ENCODE measurements around the gene MPST.
A peak's percentile ranks its signal among the peaks of the same experiment; 100 is the strongest.

Gene MPST

DNA sequence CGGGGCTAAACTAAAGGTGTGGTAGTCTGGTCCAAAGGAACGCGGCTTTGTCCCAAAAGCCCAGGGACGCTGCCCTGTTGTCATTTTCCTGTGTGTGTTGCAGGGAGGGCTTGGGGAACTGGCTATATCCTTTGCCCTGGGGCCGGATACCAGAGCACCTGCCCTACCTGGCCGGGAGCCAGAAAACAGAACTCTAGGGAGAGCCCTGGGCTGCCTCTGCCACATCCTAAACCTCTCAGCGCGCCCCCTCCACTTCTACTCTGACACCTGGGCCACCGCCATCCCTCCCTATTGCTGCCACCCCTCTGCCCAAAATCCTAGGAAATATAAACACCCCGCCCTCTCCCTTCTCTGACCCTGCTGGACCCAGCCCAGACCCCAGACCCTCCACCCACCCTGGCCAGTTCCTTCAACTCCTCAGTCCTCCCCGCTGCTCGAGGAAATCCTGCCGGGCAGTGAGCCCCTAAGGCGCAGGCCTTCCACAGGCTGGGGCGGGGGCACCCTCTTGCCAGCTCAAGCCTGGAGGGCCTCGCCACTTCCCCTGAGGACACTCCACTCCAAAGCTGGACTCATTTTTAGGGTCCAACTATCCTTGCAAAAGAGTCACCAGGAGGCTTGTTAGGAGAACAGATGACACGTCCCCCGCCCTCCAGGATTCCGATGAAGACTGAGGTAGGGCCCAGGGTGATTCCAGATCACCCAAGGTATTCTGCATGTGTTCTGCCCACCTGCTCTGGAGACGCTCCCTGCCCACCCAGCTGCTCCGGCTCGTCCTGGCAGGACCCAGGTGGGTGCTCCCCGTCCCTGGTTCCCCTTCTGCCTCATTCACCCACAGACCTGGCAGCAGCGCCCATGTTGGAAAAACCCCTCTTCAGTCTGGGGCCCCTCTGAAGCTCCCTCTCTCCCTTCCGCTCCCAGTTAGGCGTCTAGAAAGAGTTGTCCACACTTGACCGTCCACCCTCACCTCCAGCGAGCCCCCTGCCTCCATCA lies 44.2 kb downstream of the MPST start:
- Histone ChIP-seq H4K20me1 (0 out of 2 replicates have a peak, but pooled peaks cover 5% of the 10 kb centered on the region), H3K4me2 (peak overlapping the region; percentile 72)
- TF ChIP-seq Cebpa-rat (IDR thresholded peaks at IDR 0.05), result no peak

DNA sequence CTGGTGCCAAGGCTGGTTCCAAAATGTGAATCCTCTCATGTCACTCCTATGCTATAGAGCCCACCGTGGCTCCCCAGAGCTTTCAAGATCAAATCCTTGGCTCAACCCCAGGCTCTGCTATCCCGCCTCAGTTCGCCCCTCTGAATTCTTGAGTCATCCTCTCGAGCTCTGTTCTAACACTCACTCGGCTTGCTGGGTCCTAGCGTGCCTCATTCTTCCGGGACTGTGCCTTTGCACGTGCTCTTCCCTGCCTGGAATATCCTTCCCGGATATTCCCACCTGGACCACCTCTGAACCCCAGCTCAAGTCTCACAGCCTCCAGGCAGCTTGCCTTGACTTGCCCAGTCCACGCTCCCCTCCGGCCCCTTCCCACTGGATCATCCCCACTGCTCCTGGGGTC lies 45.0 kb downstream of the MPST start:
- Histone ChIP-seq H3K4me2 (no peak overlapping the region), H3K27me3 (peaks cover 17% of the 10 kb centered on the region), H3K9me3 (no peaks in the 10 kb centered on the region), H3K4me3 (no peak overlapping the region), H3K27ac (no peak overlapping the region), H4K20me1 (0 out of 2 replicates have a peak, but pooled peaks cover 5% of the 10 kb centered on the region), H3K4me1 (peaks cover 44% of the 10 kb centered on the region), H3K9ac (no peak overlapping the region), H3K36me3 (peaks cover 19% of the 10 kb centered on the region)
- no peak for TF ChIP-seq Cebpa-rat (IDR thresholded peaks at IDR 0.05)

More for the DNA sequence above, 44.2 kb downstream of the MPST start:
- H3K27ac ChIP-seq, result peak overlapping the region; percentile 7; the same call in 1 of the 2 replicates
- H3K4me3 ChIP-seq, result no peak overlapping the region
- peaks cover 10% of the 10 kb centered on the region for H3K27me3 ChIP-seq
- no peaks in the 10 kb centered on the region for H3K9me3 ChIP-seq
- peaks cover 28% of the 10 kb centered on the region for H3K36me3 ChIP-seq
- peaks cover 46% of the 10 kb centered on the region for H3K4me1 ChIP-seq
- H3K9ac ChIP-seq, result peak overlapping the region; percentile 34; the same call in 1 of the 2 replicates

GRCh38 chr22:37065180-37065579 lies 45.6 kb downstream of the MPST start:
- H3K9ac ChIP-seq, result no peak overlapping the region
- no peak overlapping the region for H3K4me2 ChIP-seq
- peaks cover 23% of the 10 kb centered on the region for H3K27me3 ChIP-seq
- peaks cover 38% of the 10 kb centered on the region for H3K4me1 ChIP-seq
- H4K20me1 ChIP-seq, result 0 out of 2 replicates have a peak, but pooled peaks cover 5% of the 10 kb centered on the region
- no peak overlapping the region for H3K27ac ChIP-seq
- no peak overlapping the region for H3K4me3 ChIP-seq
- peaks cover 14% of the 10 kb centered on the region for H3K36me3 ChIP-seq
- H3K9me3 ChIP-seq, result no peaks in the 10 kb centered on the region
- TF ChIP-seq Cebpa-rat (IDR thresholded peaks at IDR 0.05), result no peak

DNA sequence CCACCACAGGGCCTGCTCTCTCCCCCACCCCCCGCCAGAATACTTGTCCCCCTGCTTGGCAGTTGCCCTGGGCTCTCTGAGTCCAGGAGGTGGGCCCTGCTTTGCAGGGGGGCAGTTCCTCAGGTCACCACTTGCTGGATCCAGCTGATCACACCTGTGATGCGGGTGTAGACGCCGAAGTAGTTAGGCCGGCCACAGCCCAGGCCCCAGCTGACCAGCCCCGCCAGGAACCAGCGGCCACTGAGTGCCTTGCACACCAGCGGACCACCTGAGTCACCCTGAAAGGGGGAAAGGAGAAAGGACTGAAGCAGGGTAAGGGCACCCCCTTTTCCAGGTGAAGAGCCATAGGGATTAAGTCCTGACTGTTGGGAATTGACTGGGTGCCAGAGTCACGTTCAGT lies 46.4 kb downstream of the MPST start:
- Histone ChIP-seq H4K20me1 (0 out of 2 replicates have a peak, but pooled peaks cover 5% of the 10 kb centered on the region), H3K4me1 (peaks cover 30% of the 10 kb centered on the region), H3K9ac (no peak overlapping the region), H3K9me3 (no peaks in the 10 kb centered on the region), H3K4me2 (no peak overlapping the region), H3K4me3 (no peak overlapping the region), H3K27me3 (peaks cover 25% of the 10 kb centered on the region), H3K27ac (no peak overlapping the region), H3K36me3 (peaks cover 10% of the 10 kb centered on the region; the same call in 1 of the 2 replicates)
- no peak for TF ChIP-seq Cebpa-rat (IDR thresholded peaks at IDR 0.05)

GRCh38 chr22:37067428-37067827 lies 47.9 kb downstream of the MPST start:
- no peak overlapping the region for H3K9ac ChIP-seq
- peaks cover 25% of the 10 kb centered on the region for H3K27me3 ChIP-seq
- H3K27ac ChIP-seq, result no peak overlapping the region
- H3K9me3 ChIP-seq, result 0 out of 2 replicates have a peak, but pooled peaks cover 6% of the 10 kb centered on the region
- H3K4me3 ChIP-seq, result no peak overlapping the region
- peaks cover 15% of the 10 kb centered on the region for H3K4me1 ChIP-seq
- no peaks in the 10 kb centered on the region for H3K36me3 ChIP-seq
- no peak overlapping the region for H3K4me2 ChIP-seq
- no peak for TF ChIP-seq Cebpa-rat (IDR thresholded peaks at IDR 0.05)
- H4K20me1 ChIP-seq, result 0 out of 2 replicates have a peak, but pooled peaks cover 5% of the 10 kb centered on the region

- no peaks in the 10 kb centered on the region for H3K36me3 ChIP-seq
- H3K27ac ChIP-seq, result no peak overlapping the region
- no peak overlapping the region for H3K9ac ChIP-seq
- no peak for TF ChIP-seq Cebpa-rat (IDR thresholded peaks at IDR 0.05)
- H3K9me3 ChIP-seq, result 0 out of 2 replicates have a peak, but pooled peaks cover 9% of the 10 kb centered on the region
- H3K4me1 ChIP-seq, result peaks cover 1% of the 10 kb centered on the region
- H3K4me3 ChIP-seq, result no peak overlapping the region
- no peak overlapping the region for H3K4me2 ChIP-seq
- 0 out of 2 replicates have a peak, but pooled peaks cover 5% of the 10 kb centered on the region for H4K20me1 ChIP-seq
- H3K27me3 ChIP-seq, result peaks cover 25% of the 10 kb centered on the region
Measured at GRCh38 chr22:37068859-37069258, 49.3 kb downstream of the MPST start.

DNA sequence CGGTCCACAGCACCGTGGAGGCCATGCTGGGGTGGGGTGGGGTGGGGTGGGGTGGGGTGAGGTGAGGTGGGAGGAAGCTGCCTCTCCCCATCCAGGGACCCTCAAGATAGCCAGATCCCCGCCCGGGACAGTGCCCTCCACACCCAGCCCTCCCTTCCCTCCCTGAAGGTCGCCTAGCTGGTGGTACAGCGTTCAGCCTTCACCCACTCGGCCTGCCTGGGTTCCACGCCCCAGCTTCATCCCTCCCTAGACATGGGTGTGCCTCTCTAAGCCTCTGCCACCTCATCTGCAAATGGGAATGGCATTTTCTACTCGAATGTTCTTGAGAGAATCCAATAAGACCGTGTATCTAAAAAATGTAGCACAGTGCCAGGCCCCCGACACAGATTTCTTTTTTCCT lies 49.8 kb downstream of the MPST start:
- no peak overlapping the region for H3K9ac ChIP-seq

GRCh38 chr22:37069719-37070118 lies 50.2 kb downstream of the MPST start:
- Histone ChIP-seq H4K20me1 (0 out of 2 replicates have a peak, but pooled peaks cover 5% of the 10 kb centered on the region), H3K27ac (no peak overlapping the region), H3K27me3 (peaks cover 25% of the 10 kb centered on the region), H3K9ac (no peak overlapping the region), H3K9me3 (0 out of 2 replicates have a peak, but pooled peaks cover 9% of the 10 kb centered on the region), H3K36me3 (no peaks in the 10 kb centered on the region), H3K4me1 (no peaks in the 10 kb centered on the region), H3K4me2 (no peak overlapping the region), H3K4me3 (no peak overlapping the region)
- no peak for TF ChIP-seq Cebpa-rat (IDR thresholded peaks at IDR 0.05)

More for the DNA sequence above, 49.8 kb downstream of the MPST start:
- Histone ChIP-seq H3K27me3 (peaks cover 25% of the 10 kb centered on the region), H3K36me3 (no peaks in the 10 kb centered on the region), H3K9me3 (0 out of 2 replicates have a peak, but pooled peaks cover 9% of the 10 kb centered on the region), H3K4me1 (no peaks in the 10 kb centered on the region), H3K4me3 (no peak overlapping the region), H3K4me2 (no peak overlapping the region), H3K27ac (no peak overlapping the region), H4K20me1 (0 out of 2 replicates have a peak, but pooled peaks cover 5% of the 10 kb centered on the region)
- TF ChIP-seq Cebpa-rat (IDR thresholded peaks at IDR 0.05), result no peak

- Histone ChIP-seq H3K27ac (no peak overlapping the region), H4K20me1 (0 out of 2 replicates have a peak, but pooled peaks cover 5% of the 10 kb centered on the region), H3K9me3 (0 out of 2 replicates have a peak, but pooled peaks cover 9% of the 10 kb centered on the region), H3K4me2 (no peak overlapping the region), H3K4me3 (no peak overlapping the region), H3K36me3 (no peaks in the 10 kb centered on the region), H3K27me3 (peaks cover 25% of the 10 kb centered on the region), H3K4me1 (no peaks in the 10 kb centered on the region), H3K9ac (no peak overlapping the region)
- TF ChIP-seq Cebpa-rat (IDR thresholded peaks at IDR 0.05), result no peak
Measured at GRCh38 chr22:37070334-37070733, 50.8 kb downstream of the MPST start.

Measured in BLaER1 (cell line).